ENCODE measurements around the gene APH1A.

DNA sequence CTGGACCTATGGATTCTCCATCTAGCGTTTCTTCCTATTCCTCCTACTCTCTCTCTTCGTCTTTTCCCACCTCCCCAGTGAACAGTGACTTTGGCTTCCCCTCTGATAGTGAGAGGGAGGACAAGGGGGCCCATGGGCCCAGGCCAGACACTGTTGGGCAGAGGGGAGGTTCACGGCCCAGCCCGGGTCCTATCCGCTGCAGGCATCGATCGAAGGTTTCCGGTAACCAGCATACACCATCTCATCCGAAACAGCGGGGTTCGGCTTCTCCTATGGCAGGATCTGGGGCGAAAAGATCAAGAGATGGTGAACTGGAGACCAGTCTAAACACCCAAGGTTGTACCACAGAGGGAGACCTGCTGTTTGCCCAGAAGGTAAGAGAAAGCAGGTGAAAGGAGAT lies 14.4 kb upstream of the APH1A start:
- TF ChIP-seq, protein P1, sequence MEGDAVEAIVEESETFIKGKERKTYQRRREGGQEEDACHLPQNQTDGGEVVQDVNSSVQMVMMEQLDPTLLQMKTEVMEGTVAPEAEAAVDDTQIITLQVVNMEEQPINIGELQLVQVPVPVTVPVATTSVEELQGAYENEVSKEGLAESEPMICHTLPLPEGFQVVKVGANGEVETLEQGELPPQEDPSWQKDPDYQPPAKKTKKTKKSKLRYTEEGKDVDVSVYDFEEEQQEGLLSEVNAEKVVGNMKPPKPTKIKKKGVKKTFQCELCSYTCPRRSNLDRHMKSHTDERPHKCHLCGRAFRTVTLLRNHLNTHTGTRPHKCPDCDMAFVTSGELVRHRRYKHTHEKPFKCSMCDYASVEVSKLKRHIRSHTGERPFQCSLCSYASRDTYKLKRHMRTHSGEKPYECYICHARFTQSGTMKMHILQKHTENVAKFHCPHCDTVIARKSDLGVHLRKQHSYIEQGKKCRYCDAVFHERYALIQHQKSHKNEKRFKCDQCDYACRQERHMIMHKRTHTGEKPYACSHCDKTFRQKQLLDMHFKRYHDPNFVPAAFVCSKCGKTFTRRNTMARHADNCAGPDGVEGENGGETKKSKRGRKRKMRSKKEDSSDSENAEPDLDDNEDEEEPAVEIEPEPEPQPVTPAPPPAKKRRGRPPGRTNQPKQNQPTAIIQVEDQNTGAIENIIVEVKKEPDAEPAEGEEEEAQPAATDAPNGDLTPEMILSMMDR (IDR thresholded peaks at IDR 0.05; ENCODE audit: insufficient read depth, low read length, poor library complexity, severe bottlenecking): no peak
- no peak for TF ChIP-seq EZH2phosphoT487 (conservative IDR thresholded peaks at IDR 0.05; ENCODE audit: low read length)

Data from SU-DHL-6 (cell line).